GM18508 (cell line): ENCODE results near the gene KDM3B.

ENCODE experiments used
- ATAC-seq: cut with Tn5 transposase; IDR thresholded peaks from one replicate; pipeline ENCODE4 v1.9.1; 2021; ENCODE audit warnings: moderate number of reproducible peaks; ENCODE audit not compliant: insufficient read depth, unreplicated experiment

KDM3B gene

DNA sequence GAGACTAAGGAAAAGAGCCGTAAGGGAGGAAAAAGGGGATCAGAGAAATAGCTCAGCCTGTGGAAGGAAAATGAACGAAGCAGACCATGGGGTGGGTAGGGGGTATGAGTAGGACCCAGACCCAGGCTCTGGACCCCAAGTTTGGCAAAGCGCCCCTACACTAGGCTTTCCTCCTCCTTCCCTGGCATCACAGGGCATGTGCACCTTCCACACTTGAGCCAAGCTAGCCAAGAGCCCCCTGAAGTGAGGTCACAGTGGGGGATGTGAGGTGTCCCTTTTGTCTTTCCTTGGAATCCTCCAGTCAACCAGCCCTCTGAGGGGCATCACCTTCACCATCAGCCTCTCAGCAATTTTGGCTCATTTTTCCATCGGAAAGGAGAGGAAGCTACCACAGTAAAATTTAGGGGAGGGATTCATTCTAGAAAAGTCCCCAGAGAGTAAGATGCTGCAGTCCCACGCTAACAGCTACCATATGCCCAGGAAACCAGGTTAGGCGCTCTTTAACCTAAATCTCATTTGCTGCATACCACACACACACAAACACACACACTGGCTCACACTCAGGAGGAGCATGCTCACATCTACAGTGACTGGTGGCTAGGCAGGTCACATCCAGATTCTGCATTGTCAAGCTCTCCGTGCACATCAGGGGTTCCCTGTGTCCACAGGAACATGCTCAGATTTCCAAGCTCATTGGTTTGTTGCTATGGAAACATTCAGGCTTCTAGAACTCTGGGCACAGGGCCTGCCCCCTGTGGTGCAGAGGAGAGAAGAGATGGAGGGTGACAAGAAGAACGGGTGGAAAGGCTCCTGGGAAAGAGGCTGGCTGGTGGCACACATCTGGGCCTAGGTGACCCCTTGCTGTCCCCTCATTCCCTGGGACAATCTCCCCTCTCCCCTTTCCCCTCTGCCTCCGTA lies 96.3 kb downstream of the KDM3B start:
- ATAC-seq, result no peak

DNA sequence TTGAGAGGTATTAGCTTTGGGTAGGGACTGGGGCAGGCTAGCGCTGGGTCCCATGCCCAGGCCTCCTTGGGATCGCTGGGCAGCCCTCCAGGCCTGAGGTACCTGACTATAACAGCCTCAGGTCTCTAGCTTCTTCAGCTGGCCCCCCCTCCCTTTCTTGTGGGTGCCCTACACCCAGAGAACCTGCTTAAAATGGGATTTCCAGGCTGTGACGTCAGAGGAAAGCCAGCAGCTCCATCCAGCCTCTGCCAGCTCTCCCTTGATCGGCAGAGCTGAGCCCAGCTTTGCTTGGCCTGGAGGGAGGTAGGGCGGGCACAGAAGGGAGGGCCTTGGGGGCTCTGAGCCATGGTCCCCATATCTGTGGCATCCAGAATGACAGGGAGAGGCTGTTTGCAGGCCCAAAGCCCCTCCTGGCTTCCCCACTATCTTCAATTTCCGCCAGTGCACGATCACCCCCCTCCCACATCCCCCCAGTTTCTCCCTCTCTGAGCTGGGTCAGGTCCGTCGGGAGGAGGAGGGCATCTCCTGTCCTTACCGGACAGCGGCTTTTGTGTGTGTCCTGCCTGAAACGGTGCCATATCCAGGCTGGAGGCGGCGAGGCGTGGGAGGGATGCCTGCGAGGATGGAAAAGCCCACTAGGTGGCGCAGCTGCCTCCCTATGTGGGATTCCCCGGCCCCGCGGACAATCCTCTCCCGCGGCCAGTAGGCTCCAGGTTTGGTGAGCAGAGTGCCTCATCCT lies 97.2 kb downstream of the KDM3B start:
- ATAC-seq, result no peak

DNA sequence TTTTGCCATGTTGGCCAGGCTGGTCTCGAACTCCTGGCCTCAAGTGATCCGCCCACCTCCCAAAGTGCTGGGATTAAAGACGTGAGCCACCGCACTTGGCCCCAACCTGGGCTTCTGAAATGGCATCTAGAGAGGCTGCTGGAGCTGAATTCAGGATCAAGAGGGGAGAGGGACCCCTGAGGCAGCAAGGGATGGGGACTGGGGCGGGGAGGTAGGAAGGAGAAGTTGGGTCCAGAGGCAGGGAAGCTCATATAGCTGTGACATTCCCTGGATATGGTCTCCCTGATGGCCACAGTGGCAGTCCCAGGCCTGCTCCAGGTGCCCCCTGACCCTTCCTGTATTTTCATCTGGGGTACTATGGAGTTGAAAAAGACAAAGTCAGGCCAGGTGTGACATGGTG lies 98.5 kb downstream of the KDM3B start:
- no peak for ATAC-seq

DNA sequence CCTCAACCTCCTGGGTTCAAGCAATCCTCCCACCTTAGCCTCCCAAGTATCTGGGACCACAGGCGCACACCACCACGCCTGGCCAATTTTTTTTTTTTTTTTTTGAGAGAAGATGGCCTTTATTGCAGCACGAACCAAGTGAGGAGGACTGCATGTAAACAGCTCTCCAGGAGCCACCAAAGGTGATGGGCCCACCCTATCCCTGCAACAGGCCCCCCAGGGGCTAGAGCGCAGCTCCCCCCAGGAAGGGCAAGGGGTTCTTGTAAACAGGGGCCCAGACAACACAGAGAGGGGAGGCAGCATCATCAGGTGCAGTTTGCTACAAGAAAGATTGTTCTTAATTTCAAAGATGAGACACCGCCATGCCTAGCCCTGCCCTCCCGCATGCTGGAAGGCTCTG lies 100.2 kb downstream of the KDM3B start:
- no peak for ATAC-seq

DNA sequence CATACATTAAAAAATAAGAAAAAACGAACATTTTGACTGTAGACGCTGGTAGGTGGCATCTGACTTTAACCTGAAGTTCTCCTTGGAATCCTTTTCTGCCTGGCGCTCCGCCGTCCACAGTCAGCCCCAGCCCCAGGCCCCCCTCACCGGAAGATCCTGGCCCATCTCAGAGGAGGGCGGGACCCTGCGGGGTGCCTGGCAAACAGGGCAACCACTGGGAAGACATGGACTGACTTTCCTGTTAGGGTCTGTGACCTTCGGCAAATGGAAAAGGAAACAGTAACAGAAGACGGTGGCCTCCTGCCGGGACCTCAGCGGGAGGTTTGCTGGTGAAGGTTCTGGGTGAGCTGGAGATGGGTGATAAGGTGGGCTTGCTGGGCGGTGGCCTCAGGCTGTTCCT lies 101.1 kb downstream of the KDM3B start:
- no peak for ATAC-seq

DNA sequence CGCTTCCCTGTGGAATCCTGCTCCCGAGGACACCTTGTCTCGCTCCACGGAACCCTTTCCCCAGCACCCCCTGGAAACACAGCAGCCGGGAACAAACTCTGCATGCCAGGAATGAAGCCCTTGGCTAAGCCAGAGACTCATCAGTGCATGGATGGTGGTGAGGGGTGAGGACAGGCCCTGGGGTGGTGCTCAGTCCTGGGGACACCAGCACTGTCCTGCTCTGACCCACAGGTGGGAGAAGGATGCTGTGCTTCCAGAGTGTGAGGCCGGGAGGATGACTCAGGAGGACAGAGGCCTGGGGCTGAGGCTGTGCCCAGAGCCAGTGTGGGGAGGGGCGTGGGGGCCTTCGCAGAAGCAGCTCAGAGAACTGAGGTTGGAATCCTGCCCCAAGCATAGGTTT lies 101.6 kb downstream of the KDM3B start:
- no peak for ATAC-seq

DNA sequence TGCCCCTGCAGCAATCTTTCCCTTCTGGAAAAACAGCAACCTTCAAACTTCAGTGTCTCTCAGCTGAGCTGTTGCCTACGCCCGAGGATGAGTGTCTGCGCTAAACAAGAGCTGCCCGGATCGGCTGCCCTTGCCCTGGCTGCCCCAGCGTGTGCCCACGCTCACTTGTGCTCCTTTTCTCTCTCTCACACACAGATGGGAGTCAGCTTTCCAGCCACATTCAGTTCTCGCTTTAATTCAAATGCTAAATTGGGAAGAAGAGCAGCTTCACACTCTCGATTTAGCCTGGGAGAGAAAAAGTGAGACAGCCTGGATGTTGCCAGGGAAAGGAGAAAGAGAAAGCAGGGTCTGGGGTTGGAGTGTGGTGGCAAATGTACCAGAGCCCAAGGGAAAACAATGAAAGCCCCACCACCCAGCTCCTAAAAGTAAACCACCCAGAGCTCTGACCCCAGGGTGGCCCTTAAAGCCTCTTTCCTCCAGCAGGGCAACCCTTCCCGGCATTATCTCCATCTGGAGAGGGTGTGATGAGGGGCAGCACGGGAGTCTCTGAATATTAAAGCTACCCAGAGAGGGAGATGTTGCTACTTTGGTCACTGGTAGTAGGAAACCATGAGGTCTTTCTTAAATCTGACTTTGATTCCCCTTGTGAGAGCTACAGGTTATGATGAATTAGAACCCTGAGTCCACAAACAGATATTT lies 102.9 kb downstream of the KDM3B start:
- no peak for ATAC-seq

DNA sequence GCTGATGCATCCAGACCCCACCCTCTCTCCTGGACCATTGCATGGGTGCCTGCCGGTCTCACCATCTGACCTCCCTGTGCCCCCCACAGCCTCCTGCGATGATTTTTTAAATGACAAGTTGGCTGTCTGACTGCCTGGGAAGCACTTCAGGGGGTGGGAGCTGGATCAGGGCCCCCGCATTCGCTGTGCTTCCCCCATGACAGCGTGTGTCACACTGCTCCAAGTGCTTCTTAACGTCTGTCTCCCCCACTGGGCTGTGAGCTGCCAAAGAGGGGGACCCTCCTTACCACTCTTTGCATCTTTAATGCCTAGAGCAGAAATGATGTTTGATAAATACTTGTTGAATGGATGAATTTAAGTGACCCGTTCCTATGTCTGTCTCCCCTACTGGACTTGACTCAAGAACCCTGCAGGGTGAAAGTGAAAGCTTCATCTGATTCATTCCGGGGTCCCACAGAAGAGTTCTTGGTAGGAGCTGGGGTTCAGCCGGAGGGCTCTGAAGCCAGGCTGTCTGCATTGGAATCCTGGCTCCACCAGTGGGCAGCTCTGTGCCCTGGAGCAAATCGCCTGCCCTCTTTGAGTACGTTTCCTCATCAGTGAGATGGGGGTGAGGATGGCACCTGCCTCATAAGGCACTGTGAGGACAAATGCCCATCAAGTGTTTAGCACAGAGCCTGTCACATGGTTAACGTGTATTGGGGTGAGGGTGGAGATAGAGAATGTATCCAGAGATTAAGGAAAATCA lies 105.2 kb downstream of the KDM3B start:
- no peak for ATAC-seq

DNA sequence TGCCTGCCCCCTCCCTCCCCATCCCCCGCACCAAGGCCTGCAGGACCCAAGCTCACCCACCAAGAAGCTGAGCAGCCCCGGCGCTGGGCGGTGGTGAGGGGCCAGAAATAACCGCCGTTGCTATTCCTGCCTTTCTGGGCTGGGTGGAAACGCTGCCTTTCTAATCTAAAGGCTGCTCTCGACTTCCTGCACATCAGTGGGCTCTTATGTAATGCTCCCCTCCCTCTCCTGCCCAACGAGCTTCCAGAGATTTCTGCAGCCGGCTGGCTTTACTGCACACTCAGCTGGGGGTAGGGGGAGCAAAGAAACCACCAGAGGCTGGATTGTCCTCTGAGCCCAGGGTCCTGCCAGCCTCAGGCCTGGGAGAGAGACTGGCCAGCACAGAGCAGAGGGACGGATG lies 105.9 kb downstream of the KDM3B start:
- no peak for ATAC-seq

DNA sequence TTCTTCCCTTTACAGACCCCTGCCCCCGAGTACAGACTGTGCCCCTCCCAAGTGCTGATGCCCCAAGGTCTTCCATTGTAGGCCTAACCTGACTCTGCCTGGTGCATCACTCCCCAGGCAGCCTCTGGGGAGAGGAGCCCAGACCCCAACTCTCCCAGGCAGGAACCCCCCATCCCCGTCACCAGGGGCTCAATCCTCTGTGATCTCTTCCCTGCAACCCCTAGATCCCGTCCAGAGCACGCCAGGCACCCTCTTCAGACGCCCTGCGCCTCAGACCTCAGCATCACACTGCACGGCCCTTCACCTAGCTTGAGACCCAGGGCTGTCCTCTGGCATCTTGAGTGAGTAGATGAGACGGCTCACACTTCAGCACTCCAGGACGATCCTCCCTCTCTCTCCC lies 106.4 kb downstream of the KDM3B start:
- no peak for ATAC-seq

DNA sequence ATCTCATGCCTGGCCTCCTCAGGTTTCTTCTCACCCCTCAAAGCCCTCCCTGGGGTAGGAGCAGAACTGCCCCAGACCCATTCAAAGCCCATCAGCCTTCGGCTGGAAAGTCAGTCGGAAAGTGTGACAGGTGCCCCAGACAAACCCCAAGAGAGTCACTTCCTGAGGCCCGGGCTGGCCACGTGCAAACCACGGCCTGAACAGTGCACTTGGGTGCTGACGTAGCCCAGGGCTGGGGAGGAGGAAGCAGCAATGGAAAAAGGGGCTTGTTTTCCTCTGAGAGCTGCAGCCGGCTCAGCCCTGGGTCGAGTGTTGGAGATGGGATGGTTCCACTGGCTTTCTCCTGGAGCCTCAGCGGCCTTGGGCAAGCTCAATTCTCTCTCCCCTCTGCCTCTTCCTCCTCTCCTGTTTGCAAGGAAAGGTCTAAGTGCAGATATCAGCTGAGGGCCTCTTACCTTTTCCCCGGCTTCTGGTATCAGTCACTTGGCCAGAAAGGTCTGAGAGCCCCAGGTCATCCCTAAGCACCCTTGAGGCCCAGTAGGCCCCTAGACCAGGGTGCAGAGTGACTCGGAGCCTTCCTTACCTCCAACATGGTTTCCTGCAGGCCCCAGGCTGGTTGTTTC lies 106.9 kb downstream of the KDM3B start:
- no peak for ATAC-seq

DNA sequence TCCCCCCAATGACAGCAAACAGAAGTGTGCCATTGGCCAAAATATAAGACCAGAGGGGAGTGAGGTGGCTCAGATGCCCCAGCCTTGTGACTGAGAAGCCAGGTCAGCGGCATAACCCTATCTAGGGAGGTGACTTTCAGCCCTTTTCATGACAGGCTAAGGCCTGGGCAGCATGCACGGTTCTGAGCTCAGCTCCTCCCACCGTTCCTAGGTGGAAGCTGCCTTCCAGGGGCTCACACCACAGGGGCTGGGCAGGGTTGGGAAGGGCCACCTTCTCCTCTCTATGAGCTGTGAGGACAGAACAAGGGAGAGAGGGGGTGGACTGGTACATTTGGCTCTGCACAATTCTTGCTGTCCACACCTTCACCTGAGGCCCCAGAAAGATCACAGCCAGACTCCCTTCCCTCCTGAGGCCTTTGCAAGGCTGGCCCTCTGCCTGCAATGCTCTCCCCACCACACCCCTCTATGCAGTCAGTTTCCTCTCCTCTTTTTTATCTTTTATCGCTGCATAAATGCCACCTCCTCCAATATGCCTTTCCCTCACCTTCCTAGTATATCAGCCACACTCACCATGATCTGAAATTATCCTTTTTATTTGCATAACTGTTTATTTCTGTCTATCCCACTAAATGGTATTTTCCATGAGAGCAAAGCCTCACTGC lies 107.7 kb downstream of the KDM3B start:
- ATAC-seq, result no peak

DNA sequence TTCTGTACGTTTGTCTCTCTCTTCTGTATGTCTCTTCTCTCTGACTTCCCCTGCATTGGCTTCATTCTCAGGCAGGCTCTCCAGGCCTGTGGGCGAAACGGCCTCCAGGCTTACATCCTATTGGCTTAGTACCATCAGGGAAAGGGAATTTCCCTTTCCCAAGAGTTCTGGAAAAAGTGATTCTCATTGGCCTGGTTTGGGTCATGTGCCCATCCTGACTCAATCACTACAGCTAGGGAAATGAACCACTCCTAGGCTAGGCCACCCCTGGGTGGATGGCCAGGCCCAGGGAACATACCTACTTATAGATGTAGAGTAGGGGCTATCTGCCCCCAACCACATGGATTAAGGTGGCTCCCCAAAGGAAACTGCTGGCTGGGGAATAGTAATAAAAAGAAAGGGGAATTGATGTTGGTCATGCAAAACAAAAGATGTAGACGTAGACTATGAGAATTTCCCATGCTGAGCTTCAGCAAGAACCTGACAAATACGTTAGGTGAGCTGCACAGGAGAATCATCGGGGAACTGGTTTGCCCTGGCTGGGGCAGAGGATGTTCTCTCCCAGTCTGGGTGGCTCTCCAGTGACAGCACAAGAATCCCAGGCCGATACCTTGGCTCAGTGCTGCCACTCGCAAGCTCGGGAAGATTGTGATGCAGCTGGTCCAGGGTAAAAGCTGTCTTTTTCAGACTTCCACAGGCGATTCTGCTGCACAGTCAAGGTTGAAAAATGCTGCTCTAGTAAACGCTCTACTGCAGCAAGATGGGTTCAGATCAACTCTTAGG lies 109.0 kb downstream of the KDM3B start:
- ATAC-seq, result no peak

DNA sequence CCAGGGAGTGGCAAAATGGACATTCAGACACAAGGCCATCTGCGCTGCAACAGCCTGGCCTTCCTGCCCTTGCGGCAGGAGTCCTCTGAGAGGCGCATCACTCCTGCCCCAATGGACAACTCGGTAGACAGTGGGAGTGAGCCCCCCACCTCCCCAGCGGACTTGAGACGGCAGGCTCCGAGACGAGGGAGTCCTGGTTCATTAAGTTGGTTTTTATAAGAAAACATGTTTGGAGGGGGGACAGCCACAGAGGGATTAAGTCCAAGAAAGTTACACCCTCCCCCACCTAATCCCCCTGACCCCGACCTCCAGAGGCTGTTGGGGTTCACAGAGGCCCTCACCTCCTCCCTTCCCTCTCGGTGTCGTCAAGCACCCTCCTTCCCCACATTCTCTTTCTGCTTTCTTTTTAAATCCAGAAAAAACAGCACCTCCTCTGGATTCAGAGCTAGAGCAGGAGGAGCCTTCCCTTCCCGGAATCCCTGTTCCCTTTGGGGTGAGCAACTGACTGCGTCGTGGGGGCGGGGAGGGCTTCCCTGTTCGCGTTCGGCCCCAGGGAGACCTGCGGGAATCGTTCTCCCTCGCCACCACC lies 111.0 kb downstream of the KDM3B start:
- ATAC-seq, result no peak

DNA sequence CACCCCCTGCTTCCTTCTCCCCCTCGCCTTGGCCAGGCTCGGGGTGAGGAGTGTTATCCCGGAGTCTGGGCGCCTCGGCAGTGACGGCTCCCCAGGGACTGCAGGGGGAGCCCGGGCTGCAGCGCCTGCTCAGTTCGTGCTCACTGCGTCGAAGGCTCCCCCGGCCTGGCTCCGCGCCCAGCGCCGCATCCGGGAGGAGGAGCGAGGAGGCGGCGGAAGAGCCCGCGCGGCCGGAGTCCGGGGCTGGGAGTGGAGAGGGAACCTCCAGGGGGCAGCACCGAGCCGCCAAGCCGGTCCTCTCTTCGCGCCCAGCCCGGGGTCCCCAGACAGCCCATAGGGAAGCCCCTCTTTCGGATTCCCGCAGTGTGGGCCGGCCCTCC lies 111.5 kb downstream of the KDM3B start:
- ATAC-seq, result peak; percentile 25

DNA sequence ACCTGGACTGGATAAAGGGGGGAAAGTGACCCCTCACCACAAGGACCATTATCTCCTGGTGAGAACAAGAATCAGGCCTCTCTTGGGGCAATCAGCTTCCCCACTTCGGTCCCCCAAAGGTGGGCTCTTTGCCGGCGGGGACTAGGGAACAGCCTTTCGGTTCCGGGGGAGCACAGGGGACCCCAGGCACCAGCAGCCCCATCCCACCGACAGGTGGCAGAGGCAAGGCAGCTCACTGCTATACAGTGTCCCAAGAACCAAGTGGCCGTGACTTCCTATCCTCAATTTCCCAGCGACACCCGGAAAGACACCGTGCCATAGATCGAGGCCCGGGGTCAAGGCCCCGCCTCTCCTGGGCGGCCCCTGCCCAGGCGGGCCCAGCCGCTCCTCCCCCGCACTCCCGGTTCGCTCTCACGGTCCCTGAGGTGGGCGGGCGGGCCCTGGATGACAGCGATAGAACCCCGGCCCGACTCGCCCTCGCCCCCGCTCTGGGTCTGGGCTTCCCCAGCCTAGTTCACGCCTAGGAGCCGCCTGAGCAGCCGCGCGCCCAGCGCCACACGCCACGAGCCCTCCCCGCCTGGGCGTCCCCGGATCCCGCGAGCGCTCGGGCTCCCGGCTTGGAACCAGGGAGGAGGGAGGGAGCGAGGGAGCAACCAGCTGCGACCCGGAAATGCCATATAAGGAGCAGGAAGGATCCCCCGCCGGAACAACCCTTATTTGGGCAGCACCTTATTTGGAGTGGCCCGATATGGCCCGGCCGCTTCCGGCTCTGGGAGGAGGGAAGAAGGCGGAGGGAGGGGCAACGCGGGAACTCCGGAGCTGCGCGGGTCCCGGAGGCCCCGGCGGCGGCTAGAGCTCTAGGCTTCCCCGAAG lies 112.1 kb downstream of the KDM3B start:
- peak; percentile 73 for ATAC-seq
